NB4 (cell line): ENCODE data around the gene NTRK3.

Experiments
- DNase-seq: peaks from one replicate; pipeline ENCODE4 v3.0.0; 2010; ENCODE audit warnings: low read depth
- H3K4me3 ChIP-seq: one replicate; pipeline ENCODE4 v1.5.1; 2011; ENCODE audit warnings: mild to moderate bottlenecking, low read depth, low read length, moderate library complexity
- MYC ChIP-seq: IDR thresholded peaks from 2 replicates; pipeline ENCODE4 v1.6.1; 2011; ENCODE audit warnings: low read depth, low read length
- POLR2A ChIP-seq: IDR thresholded peaks from 2 replicates; pipeline ENCODE4 v1.6.1; 2011; ENCODE audit warnings: mild to moderate bottlenecking; ENCODE audit not compliant: insufficient read length; ENCODE audit errors: extremely low read depth
- TF ChIP-seq, protein P1 (sequence below): IDR thresholded peaks from one replicate; pipeline ENCODE4 v1.5.1; 2012; ENCODE audit warnings: low read depth, low read length
- TF ChIP-seq, protein P2 (sequence below): IDR thresholded peaks from 2 replicates; pipeline ENCODE4 v1.6.1; 2011; ENCODE audit warnings: low read depth, low read length

Gene NTRK3

GRCh38 chr15:88190232-88190631 is 66.3 kb downstream of the NTRK3 start:
- TF ChIP-seq POLR2A = no peak
- TF ChIP-seq MYC = no peak
- TF ChIP-seq, protein P1, sequence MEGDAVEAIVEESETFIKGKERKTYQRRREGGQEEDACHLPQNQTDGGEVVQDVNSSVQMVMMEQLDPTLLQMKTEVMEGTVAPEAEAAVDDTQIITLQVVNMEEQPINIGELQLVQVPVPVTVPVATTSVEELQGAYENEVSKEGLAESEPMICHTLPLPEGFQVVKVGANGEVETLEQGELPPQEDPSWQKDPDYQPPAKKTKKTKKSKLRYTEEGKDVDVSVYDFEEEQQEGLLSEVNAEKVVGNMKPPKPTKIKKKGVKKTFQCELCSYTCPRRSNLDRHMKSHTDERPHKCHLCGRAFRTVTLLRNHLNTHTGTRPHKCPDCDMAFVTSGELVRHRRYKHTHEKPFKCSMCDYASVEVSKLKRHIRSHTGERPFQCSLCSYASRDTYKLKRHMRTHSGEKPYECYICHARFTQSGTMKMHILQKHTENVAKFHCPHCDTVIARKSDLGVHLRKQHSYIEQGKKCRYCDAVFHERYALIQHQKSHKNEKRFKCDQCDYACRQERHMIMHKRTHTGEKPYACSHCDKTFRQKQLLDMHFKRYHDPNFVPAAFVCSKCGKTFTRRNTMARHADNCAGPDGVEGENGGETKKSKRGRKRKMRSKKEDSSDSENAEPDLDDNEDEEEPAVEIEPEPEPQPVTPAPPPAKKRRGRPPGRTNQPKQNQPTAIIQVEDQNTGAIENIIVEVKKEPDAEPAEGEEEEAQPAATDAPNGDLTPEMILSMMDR = no peak
- TF ChIP-seq, protein P2, sequence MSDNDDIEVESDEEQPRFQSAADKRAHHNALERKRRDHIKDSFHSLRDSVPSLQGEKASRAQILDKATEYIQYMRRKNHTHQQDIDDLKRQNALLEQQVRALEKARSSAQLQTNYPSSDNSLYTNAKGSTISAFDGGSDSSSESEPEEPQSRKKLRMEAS = no peak
- DNase-seq = no peak
- no peak overlapping the region for H3K4me3 ChIP-seq

GRCh38 chr15:88188300-88188699 is 68.2 kb downstream of the NTRK3 start:
- DNase-seq = no peak
- H3K4me3 ChIP-seq = no peak overlapping the region
- TF ChIP-seq, protein P1 = no peak
- no peak for TF ChIP-seq MYC
- TF ChIP-seq, protein P2 = no peak
- no peak for TF ChIP-seq POLR2A

DNA sequence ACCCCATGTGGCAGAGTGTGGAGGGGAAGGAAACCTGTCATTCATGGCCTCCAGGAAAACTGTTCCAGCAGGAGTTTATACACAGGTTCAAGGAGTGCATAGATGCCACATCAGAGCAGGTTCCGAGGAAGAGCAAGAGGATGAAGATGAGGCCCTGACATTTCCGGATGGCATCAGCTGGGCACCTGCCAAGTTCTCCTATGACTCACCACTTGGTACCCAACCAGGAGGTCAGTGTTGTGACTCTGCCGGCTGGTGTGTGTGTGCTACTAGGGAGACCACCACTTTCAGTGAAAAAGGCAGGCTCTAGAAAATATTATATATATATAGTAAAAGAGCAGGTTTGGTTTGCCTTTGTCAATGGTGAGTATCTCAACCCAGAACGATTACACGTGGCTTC is 69.3 kb downstream of the NTRK3 start:
- H3K4me3 ChIP-seq = no peak overlapping the region
- no peak for DNase-seq
- TF ChIP-seq POLR2A (no peak), MYC (no peak)
- TF ChIP-seq, protein P2 = no peak
- TF ChIP-seq, protein P1 = no peak

DNA sequence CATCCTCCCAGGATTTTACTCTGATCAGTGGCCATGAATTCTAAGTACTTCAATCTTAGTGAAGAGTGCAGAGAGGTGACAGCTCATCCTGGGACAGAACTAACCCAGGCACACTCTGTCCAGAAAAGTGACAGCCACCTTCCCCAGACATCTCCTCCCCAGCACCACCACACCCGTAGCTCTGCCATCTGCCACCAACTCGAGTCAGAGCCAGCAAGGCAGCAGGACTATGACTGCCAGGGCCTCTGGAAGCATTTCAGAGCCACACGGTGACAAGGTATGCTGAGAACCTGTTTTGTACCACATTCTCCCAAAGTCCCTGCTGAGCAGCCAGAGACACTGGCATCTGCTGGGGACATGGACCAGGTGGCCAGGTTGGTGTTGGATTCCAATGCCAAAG is 71.0 kb downstream of the NTRK3 start:
- no peak overlapping the region for H3K4me3 ChIP-seq
- TF ChIP-seq, protein P1 = no peak
- TF ChIP-seq MYC = no peak
- TF ChIP-seq, protein P2 = no peak
- TF ChIP-seq POLR2A = no peak
- no peak for DNase-seq

- DNase-seq = no peak
- H3K4me3 ChIP-seq = no peak overlapping the region
- TF ChIP-seq, protein P1 = no peak
- TF ChIP-seq, protein P2 = no peak
- TF ChIP-seq POLR2A (no peak), MYC (no peak)
Measured at GRCh38 chr15:88181613-88182012, 74.9 kb downstream of the NTRK3 start.

DNA sequence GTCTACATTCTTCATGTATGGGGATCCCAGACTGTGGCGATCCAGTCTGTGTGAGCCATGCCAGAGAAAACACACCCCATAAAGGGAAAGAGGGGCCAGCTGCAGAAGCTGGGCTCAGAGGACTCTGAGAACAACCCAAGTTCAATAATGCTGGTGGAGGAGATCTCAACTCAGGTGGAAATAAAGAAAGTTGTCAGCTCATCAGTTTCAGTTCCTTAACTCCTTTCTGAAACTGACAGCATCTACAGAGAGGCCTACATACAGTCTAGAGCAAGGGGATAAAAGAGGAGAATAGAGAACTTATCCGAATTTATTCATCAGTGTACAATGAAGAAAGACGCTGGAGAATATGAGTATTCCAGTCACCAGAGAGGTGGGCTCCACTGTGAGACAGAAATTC is 77.0 kb downstream of the NTRK3 start:
- TF ChIP-seq MYC (no peak), POLR2A (no peak)
- TF ChIP-seq, protein P1 = no peak
- TF ChIP-seq, protein P2 = no peak
- DNase-seq = no peak

More for the DNA sequence above, 77.0 kb downstream of the NTRK3 start:
- no peak overlapping the region for H3K4me3 ChIP-seq
